ENCODE results near the gene MIPOL1.

DNA sequence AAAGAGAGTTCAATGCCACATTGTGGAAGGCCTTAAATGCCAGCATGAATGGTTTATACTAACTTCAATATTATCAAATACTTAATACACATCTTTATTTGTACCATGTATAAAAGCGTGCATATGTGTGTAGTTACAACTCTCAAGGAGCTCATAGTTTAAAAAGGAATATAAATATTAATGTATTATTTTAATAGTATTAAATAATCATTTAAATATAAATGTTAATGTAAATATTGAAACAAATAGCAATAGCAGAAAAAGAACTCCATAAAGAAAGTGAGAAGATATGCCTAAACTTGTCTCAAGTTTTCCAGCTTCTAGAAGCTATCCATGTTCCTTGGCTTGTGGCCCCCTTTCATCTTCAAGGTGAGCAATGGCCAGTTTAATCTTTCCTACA is 215.3 kb downstream of the MIPOL1 start:
- TF ChIP-seq, protein P1, sequence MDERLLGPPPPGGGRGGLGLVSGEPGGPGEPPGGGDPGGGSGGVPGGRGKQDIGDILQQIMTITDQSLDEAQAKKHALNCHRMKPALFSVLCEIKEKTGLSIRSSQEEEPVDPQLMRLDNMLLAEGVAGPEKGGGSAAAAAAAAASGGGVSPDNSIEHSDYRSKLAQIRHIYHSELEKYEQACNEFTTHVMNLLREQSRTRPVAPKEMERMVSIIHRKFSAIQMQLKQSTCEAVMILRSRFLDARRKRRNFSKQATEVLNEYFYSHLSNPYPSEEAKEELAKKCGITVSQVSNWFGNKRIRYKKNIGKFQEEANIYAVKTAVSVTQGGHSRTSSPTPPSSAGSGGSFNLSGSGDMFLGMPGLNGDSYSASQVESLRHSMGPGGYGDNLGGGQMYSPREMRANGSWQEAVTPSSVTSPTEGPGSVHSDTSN (CRISPR knock-in tag; IDR thresholded peaks at IDR 0.05) = no peak
- TF ChIP-seq NR2C2 (CRISPR knock-in tag; IDR thresholded peaks at IDR 0.05; ENCODE audit: borderline replicate concordance) (no peak), CBX5 (CRISPR knock-in tag; IDR thresholded peaks at IDR 0.05; ENCODE audit: borderline replicate concordance) (no peak), SRSF9 (IDR thresholded peaks at IDR 0.05; ENCODE audit: borderline replicate concordance, insufficient read depth, low read depth, low read length, poor library complexity, severe bottlenecking) (no peak), ZNF3 (CRISPR knock-in tag; IDR thresholded peaks at IDR 0.05) (no peak), RARA (CRISPR knock-in tag; IDR thresholded peaks at IDR 0.05) (no peak), NR2F1 (CRISPR knock-in tag; IDR thresholded peaks at IDR 0.05) (no peak), NCOR1 (IDR thresholded peaks at IDR 0.05; ENCODE audit: borderline replicate concordance, low read length) (no peak)
- TF ChIP-seq, protein P2, sequence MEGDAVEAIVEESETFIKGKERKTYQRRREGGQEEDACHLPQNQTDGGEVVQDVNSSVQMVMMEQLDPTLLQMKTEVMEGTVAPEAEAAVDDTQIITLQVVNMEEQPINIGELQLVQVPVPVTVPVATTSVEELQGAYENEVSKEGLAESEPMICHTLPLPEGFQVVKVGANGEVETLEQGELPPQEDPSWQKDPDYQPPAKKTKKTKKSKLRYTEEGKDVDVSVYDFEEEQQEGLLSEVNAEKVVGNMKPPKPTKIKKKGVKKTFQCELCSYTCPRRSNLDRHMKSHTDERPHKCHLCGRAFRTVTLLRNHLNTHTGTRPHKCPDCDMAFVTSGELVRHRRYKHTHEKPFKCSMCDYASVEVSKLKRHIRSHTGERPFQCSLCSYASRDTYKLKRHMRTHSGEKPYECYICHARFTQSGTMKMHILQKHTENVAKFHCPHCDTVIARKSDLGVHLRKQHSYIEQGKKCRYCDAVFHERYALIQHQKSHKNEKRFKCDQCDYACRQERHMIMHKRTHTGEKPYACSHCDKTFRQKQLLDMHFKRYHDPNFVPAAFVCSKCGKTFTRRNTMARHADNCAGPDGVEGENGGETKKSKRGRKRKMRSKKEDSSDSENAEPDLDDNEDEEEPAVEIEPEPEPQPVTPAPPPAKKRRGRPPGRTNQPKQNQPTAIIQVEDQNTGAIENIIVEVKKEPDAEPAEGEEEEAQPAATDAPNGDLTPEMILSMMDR (CRISPR knock-in tag; IDR thresholded peaks at IDR 0.05) = no peak
